Activated CD8-positive, alpha-beta T cell treated with anti-CD3 and anti-CD28 coated beads for 36 hours (primary cell): ENCODE data around the gene PNPLA7. TPM values are rescaled to one million over a fixed set of nuclear protein-coding genes. Genes with fewer than 3 reads are reported as not detected.
A peak's percentile ranks its signal among the peaks of the same experiment; 100 is the strongest.

Experiments
- ATAC-seq: fragments of 200-7000 bp; cut with Tn5 transposase; one replicate; pipeline ENCODE4 v1.10.0; 2021; ENCODE audit warnings: mild to moderate bottlenecking, moderate library complexity
- CTCF ChIA-PET: fragments of 350-600 bp; sonication (Branson Sonifier 250); formaldehyde crosslinking; loops from one replicate; lab custom pipeline; 2021; ENCODE audit warnings: antibody characterized with exemption; lab: Charles Lee
- POLR2A ChIA-PET: fragments of 350-600 bp; sonication (Branson Sonifier 250); formaldehyde crosslinking; loops from one replicate; lab custom pipeline; 2021; ENCODE audit warnings: antibody characterized with exemption; lab: Charles Lee
- DNase-seq: peaks from one replicate; pipeline ENCODE4 v3.0.0-alpha.2; 2020
- H3K27ac Mint-ChIP-seq: one replicate; pipeline ENCODE4 v1.8.0; 2021; ENCODE audit warnings: mild to moderate bottlenecking, mixed read lengths
- H3K27me3 Mint-ChIP-seq: one replicate; pipeline ENCODE4 v1.8.0; 2021; ENCODE audit warnings: mixed read lengths
- H3K36me3 Mint-ChIP-seq: one replicate; pipeline ENCODE4 v1.8.0; 2021; ENCODE audit warnings: low read depth, mixed read lengths
- H3K4me1 Mint-ChIP-seq: one replicate; pipeline ENCODE4 v1.8.0; 2021; ENCODE audit warnings: low read depth, mixed read lengths
- H3K4me3 Mint-ChIP-seq: one replicate; pipeline ENCODE4 v1.8.0; 2021; ENCODE audit warnings: mild to moderate bottlenecking, moderate library complexity, mixed read lengths
- H3K9me3 Mint-ChIP-seq: one replicate; pipeline ENCODE4 v1.8.0; 2021; ENCODE audit warnings: mixed read lengths
- intact Hi-C: fragments of 100-400 bp; cut with micrococcal nuclease; formaldehyde crosslinking; loops from one replicate; pipeline ENCODE4 v1.10.0; 2022
- total RNA-seq, 2 experiments: library from RNA; stranded (reverse); gene quantifications; one replicate each; pipeline ENCODE4 v1.2.3, GENCODE V29; 2021
- TF ChIP-seq, protein P1 (sequence below): fragments of 200-600 bp; IDR thresholded peaks from one replicate; pipeline ENCODE4 v1.8.0; 2022; ENCODE audit warnings: antibody characterized with exemption, mild to moderate bottlenecking

PNPLA7 gene
- total RNA-seq, 2 experiments from 2014 or later, result 4.8 to 5.0 TPM

- intact Hi-C loops, result no loop called here
- Mint-ChIP-seq H3K36me3 (peaks cover 17% of the 10 kb centered on the region), H3K9me3 (no peaks in the 10 kb centered on the region), H3K27me3 (peaks cover 16% of the 10 kb centered on the region), H3K4me3 (no peak overlapping the region), H3K27ac (no peak overlapping the region), H3K4me1 (peaks cover 19% of the 10 kb centered on the region)
- ATAC-seq, result no peak
- TF ChIP-seq, protein P1, sequence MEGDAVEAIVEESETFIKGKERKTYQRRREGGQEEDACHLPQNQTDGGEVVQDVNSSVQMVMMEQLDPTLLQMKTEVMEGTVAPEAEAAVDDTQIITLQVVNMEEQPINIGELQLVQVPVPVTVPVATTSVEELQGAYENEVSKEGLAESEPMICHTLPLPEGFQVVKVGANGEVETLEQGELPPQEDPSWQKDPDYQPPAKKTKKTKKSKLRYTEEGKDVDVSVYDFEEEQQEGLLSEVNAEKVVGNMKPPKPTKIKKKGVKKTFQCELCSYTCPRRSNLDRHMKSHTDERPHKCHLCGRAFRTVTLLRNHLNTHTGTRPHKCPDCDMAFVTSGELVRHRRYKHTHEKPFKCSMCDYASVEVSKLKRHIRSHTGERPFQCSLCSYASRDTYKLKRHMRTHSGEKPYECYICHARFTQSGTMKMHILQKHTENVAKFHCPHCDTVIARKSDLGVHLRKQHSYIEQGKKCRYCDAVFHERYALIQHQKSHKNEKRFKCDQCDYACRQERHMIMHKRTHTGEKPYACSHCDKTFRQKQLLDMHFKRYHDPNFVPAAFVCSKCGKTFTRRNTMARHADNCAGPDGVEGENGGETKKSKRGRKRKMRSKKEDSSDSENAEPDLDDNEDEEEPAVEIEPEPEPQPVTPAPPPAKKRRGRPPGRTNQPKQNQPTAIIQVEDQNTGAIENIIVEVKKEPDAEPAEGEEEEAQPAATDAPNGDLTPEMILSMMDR, result no peak
- ChIA-PET CTCF (interaction anchor here (0.6 to 1.5 kb wide), 3 partner anchors 24 to 160 kb away, joined by 3 to 8 read pairs (median 3); partner anchors contain the start of genes EXD3 and NOXA1), POLR2A (interaction anchor here (0.6 to 1.1 kb wide), 3 partner anchors 10 to 565 kb away, joined by 3 to 4 read pairs (median 3); no protein-coding TSS in a partner anchor)
- no peak for DNase-seq
Measured at GRCh38 chr9:137446851-137447471, 103.2 kb downstream of the PNPLA7 start.

DNA sequence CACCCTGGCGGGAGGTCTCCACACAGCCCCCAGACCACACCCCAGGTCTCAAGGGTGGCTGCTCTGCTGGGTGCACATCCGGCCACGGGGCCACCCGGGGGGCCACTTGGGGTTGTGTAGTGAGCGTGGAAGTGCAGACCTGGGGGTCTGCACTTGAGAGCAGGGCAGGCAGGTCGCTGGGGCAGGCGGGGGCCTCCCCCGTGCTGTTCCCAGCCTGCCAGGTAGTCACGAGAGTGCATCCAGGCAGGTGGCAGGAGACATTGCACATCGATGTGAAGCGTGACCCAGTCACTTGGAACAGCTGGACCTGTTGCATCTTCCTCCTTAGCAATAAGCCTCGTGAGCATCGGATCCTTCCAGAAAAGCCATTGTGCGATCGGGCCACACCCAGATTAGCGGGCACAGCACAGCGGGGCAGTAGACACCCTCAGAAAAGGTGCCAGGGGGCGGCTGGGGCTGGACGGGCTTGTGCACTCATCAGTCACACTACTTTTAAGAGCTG, 104.2 kb downstream of the PNPLA7 start:
- H3K36me3 Mint-ChIP-seq, result peaks cover 16% of the 10 kb centered on the region
- intact Hi-C loops, result no loop called here
- no peak overlapping the region for H3K4me3 Mint-ChIP-seq
- POLR2A ChIA-PET, result interaction anchor here (0.9 to 1.2 kb wide), 2 partner anchors 17 to 23 kb away, joined by 3 to 4 read pairs; partner anchors contain the start of gene NOXA1
- peaks cover 18% of the 10 kb centered on the region for H3K27me3 Mint-ChIP-seq
- peaks cover 18% of the 10 kb centered on the region for H3K4me1 Mint-ChIP-seq
- DNase-seq (no peak), ATAC-seq (no peak)
- no peaks in the 10 kb centered on the region for H3K9me3 Mint-ChIP-seq
- no peak overlapping the region for H3K27ac Mint-ChIP-seq
- CTCF ChIA-PET, result interaction anchor here (0.6 to 2.1 kb wide), 9 partner anchors 10 to 159 kb away, joined by 3 to 8 read pairs (median 3); partner anchors contain the start of genes MRPL41 and NSMF
- TF ChIP-seq, protein P1, result no peak

DNA sequence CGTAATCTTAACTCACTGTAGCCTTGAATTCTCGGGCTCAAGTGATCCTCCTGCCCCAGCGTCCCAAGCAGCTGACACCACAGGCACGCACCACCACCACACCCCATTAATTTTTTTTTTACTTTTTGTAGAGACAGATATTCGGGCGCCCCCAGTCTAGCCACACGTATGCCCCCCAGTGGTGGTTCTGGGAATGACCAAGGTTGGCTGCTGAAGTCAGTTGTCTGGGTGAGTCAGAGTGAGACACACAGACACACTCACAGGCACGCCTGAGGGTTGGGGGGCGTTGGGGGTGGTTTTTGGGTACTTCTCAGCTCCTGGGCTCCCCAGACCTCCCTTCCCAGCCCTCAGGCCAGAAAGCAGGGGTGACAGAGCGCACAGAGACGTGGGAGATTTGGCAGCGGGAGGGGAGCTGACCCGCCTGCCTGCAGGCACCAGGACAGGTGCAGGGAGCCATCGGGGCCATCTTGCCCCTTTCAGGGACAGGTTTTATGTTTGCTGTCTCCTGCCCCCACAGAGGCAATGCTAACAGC, 104.9 kb downstream of the PNPLA7 start:
- Mint-ChIP-seq H3K4me1 (peaks cover 16% of the 10 kb centered on the region), H3K9me3 (no peaks in the 10 kb centered on the region), H3K27ac (no peak overlapping the region), H3K4me3 (no peak overlapping the region), H3K27me3 (peaks cover 18% of the 10 kb centered on the region), H3K36me3 (peaks cover 15% of the 10 kb centered on the region)
- POLR2A ChIA-PET, result interaction anchor here (0.9 to 1.2 kb wide), 2 partner anchors 17 to 22 kb away, joined by 3 to 4 read pairs; partner anchors contain the start of gene NOXA1
- intact Hi-C loops, result no loop called here
- ATAC-seq (peak; percentile 96), DNase-seq (peak; percentile 94)
- TF ChIP-seq, protein P1, result peak; percentile 80
- CTCF ChIA-PET, result interaction anchor here (0.7 to 2.1 kb wide), 10 partner anchors 11 to 159 kb away, joined by 3 to 8 read pairs (median 3); partner anchors contain the start of genes MRPL41 and NSMF

DNA sequence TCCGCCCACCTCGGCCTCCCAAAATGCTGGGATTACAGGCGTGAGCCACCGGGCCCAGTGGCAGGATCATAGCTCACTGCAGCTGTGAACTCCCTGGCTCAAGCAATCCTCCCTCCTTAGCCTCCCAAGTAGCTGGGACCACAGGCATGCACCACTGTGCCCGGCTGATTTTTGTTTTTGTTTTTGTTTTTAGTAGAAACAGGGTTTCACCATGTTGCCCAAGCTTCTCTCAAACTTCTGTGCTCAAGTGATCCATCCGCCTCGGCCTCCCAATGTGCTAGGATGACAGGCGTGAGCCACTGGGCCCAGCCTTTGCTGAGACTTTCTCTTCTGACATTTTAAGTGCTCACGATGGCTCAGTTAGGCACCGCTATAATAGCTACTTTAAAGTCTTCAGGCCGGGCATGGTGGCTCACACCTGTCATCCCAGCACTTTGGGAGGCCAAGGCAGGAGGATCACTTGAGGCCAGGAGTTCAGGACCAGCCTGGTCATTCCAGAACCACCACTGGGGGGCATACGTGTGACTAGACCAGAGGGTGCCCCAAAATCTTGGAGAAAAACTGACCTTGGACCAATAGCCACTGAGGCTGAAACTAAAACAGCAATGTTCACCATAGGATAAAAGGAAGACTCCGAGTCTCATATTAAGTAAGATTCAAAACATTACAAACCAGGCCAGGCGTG, 106.0 kb downstream of the PNPLA7 start:
- no peak overlapping the region for H3K4me3 Mint-ChIP-seq
- H3K9me3 Mint-ChIP-seq, result no peaks in the 10 kb centered on the region
- H3K27ac Mint-ChIP-seq, result no peak overlapping the region
- POLR2A ChIA-PET, result interaction anchor here (0.6 to 1.0 kb wide), 3 partner anchors 11 to 21 kb away, joined by 3 to 10 read pairs (median 3); partner anchors contain the start of genes EXD3 and NOXA1
- H3K36me3 Mint-ChIP-seq, result peaks cover 6% of the 10 kb centered on the region
- DNase-seq, result no peak
- no peak for ATAC-seq
- H3K27me3 Mint-ChIP-seq, result peaks cover 18% of the 10 kb centered on the region
- intact Hi-C loops, result no loop called here
- TF ChIP-seq, protein P1, result no peak
- peaks cover 13% of the 10 kb centered on the region for H3K4me1 Mint-ChIP-seq
- CTCF ChIA-PET, result interaction anchor here (1.0 to 2.8 kb wide), 8 partner anchors 12 to 159 kb away, joined by 3 to 8 read pairs (median 5); partner anchors contain the start of genes EXD3 and NOXA1
